Small intestine (tissue), 7 donors: ENCODE data around the gene LRRC14B. TPM values are rescaled to one million over a fixed set of nuclear protein-coding genes. Genes with fewer than 3 reads are reported as not detected.
"Not testable (repeated sequence)": the region's sequence is repeated elsewhere in the genome, so short reads cannot be mapped to it uniquely, and the experiment has no call there.

ENCODE experiments used
- DNase-seq, 2 donors: peaks; one replicate each; pipeline versions ENCODE4 v3.0.0 to v3.0.0-alpha.2; 2013
- FAIRE-seq: peaks from 2 replicates; lab custom pipeline; 2012; peaks lifted over from hg19 to GRCh38; lab: Jason Lieb, UNC
- H3K27ac ChIP-seq, 3 donors: one replicate each; pipeline ENCODE4 v1.5.1; 2013; ENCODE audit warnings: low read length in 2 of 3, mild to moderate bottlenecking in 2 of 3, control low read depth in 1 of 3, inconsistent platforms in 1 of 3, low read depth in 1 of 3, moderate library complexity in 1 of 3
- H3K27me3 ChIP-seq, 3 donors: one replicate each; pipeline ENCODE4 v1.6.1; 2013; ENCODE audit warnings: low read length in 3 of 3, inconsistent platforms in 1 of 3; ENCODE audit not compliant: control insufficient read depth in 3 of 3, insufficient read depth in 3 of 3
- H3K36me3 ChIP-seq, 3 donors: one replicate each; pipeline ENCODE4 v1.6.1; 2013; ENCODE audit warnings: low read length in 3 of 3, inconsistent platforms in 1 of 3, low read depth in 1 of 3, mild to moderate bottlenecking in 1 of 3, moderate library complexity in 1 of 3; ENCODE audit not compliant: control insufficient read depth in 3 of 3, insufficient read depth in 2 of 3
- H3K4me1 ChIP-seq, 3 donors: one replicate each; pipeline ENCODE4 v1.6.1; 2013; ENCODE audit warnings: low read length in 2 of 3, inconsistent platforms in 1 of 3, low read depth in 1 of 3, mild to moderate bottlenecking in 1 of 3, moderate library complexity in 1 of 3; ENCODE audit not compliant: control insufficient read depth in 3 of 3, insufficient read depth in 2 of 3
- H3K4me3 ChIP-seq, 3 donors: one replicate each; pipeline ENCODE4 v1.5.1; 2013; ENCODE audit warnings: low read length in 3 of 3, control low read depth in 1 of 3, inconsistent platforms in 1 of 3, low read depth in 1 of 3, mild to moderate bottlenecking in 1 of 3, moderate library complexity in 1 of 3
- H3K9me3 ChIP-seq, 2 donors: one replicate each; pipeline ENCODE4 v1.6.1; 2013; ENCODE audit warnings: low read depth in 1 of 2, low read length in 1 of 2; ENCODE audit not compliant: control insufficient read depth in 2 of 2, insufficient read depth in 1 of 2
- WGBS, 3 donors: extraction: QIAGEN DNeasy Blood & Tissue Kit; methylation state at CpG; one replicate each; pipeline ENCODE4 v1.1.7; 2013; 5-methylcytosine and 5-hydroxymethylcytosine counted together
- polyA plus RNA-seq, 4 donors: library from polyadenylated mRNA; stranded (reverse) in 3 of 4; unstranded in 1 of 4; fragments of 200-250 nt in 3 of 4; fragments of 120-200 nt in 1 of 4; gene quantifications; one replicate each; pipeline versions ENCODE4 v1.2.1 to v1.2.3, GENCODE V29; 2013
- donor health status: healthy with polysubstance abuse.
- donor health status: control.
- donor health status: control.
- donor health status: Bipolar disorder and iron deficiency.
- donor health status: healthy.

Gene LRRC14B
- polyA plus RNA-seq, 4 donors = 0.04 to 0.12 TPM; not detected in 2

DNA sequence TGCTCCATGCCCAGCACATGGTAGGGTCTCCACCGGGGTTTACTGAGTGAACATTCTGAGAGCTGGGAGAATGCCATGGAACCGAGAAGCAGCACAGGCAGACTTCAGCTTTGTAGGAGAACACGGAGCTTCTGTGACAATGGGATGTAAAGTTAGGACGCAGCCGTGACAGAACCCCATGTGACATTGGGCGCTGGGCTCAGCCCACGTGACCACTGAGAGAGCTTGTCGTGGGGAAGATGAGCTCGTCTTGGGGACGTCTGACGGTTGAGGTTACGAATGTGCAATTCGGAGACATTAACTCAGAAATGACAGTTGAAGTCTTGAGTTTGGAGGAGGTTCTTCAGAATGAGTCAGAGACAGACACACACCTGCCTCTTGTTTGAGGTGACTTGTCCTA is 40.4 kb downstream of the LRRC14B start:
- peaks cover 20 to 55% (median 23%) of the 10 kb centered on the region in 3 donors for H3K36me3 ChIP-seq
- WGBS, 3 donors = 80 to 88% (median 85%) methylated on average over 13 of the region's 13 CpGs

DNA sequence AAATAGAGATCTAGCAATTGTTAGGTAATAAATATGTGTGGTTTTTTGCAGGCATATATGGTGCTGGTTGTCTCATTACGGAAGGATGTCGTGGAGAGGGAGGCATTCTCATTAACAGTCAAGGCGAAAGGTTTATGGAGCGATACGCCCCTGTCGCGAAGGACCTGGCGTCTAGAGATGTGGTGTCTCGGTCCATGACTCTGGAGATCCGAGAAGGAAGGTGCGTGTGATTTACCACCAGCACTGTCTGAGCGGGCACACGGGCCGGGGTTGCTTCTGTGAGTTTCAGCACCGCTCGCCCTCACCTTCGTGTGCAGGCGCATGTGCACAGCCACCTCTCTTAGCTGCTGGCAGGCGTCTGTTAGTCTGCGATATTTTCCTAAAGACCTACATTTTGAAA is 42.1 kb downstream of the LRRC14B start:
- H3K27me3 ChIP-seq, H3K27ac ChIP-seq, FAIRE-seq, DNase-seq, H3K4me3 ChIP-seq, H3K9me3 ChIP-seq, H3K4me1 ChIP-seq: not testable (repeated sequence)
- H3K36me3 ChIP-seq = peaks cover 15 to 50% (median 19%) of the 10 kb centered on the region in 3 donors
- WGBS, 3 donors = 96 to 98% (median 96%) methylated on average over 20 of the region's 20 CpGs

More for the DNA sequence above, 40.4 kb downstream of the LRRC14B start:
- no peak overlapping the region for H3K27ac ChIP-seq
- H3K4me1 ChIP-seq = no peaks in the 10 kb centered on the region
- no peak overlapping the region for H3K4me3 ChIP-seq
- no peaks in the 10 kb centered on the region for H3K9me3 ChIP-seq
- DNase-seq = no peak
- H3K27me3 ChIP-seq = no peaks in the 10 kb centered on the region
- no peak for FAIRE-seq

DNA sequence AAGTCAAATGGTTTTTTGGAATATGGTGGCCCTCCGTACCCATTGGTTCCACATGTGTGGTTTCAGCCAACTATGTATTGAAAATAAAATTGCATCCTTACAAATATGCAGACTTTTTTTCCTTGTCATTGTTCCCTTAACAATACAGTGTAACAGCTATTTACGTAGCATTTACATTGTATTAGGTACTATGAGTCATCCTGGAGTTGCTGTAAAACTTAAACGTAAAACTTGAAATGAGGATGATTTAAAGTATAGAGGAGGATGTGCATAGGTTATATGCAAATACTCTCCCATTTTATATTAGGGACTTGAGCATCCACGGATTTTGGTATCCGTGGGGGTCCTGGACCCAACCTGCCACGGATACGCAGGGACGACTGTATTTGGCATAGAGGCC is 43.2 kb downstream of the LRRC14B start:
- peaks cover 10 to 56% (median 15%) of the 10 kb centered on the region in 3 donors for H3K36me3 ChIP-seq

DNA sequence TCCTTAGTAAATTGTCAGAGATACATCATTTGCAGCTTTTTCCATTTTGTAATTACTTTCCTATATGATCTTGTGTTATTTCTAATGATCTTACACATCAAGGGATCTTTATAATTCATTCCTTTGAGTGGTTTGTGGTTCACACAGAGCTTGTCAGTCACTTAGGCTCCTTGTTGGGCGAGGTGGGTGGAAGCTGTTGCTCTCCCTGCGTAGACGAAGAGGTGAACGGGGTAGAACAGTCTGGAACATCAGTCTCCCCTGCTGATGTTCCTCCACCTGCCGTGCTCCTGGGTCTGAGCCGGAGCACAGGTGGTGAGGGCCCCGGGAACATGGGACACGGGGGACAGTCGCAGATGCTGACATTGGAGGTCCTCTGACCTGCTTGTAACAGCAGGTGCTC is 44.2 kb downstream of the LRRC14B start:
- WGBS, 3 donors = 94 to 95% (median 94%) methylated on average over 6 to 7 of the region's 9 CpGs
- FAIRE-seq, H3K9me3 ChIP-seq, H3K4me1 ChIP-seq, H3K4me3 ChIP-seq, H3K27ac ChIP-seq, DNase-seq, H3K27me3 ChIP-seq: not testable (repeated sequence)
- peaks cover 10 to 62% (median 14%) of the 10 kb centered on the region in 3 donors for H3K36me3 ChIP-seq

More for the DNA sequence above, 43.2 kb downstream of the LRRC14B start:
- H3K27me3 ChIP-seq = no peaks in the 10 kb centered on the region
- H3K4me3 ChIP-seq = no peak overlapping the region
- no peaks in the 10 kb centered on the region for H3K4me1 ChIP-seq
- FAIRE-seq (no peak), DNase-seq (no peak)
- H3K27ac ChIP-seq = no peak overlapping the region
- 86 to 93% (median 90%) methylated on average over 8 of the region's 8 CpGs for WGBS, 3 donors
- no peaks in the 10 kb centered on the region for H3K9me3 ChIP-seq

DNA sequence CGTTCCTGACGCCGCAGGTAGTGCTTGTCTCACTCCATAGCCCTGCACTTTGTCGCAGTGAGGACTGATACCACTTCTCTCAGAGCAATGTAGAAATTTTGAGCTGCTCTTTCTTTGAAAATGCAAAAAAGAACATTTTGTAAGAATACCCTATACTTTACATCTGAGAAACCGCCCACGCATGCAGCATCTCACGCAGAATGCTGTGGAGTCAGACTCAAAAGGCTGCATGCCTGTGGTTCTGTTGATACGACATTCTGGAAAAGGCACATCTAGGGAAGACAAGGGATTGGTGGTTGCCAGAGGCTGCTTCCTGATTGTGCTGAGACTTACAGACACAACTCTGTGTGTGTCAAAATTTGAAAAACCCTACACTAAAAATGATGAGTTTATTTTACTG is 46.6 kb downstream of the LRRC14B start:
- FAIRE-seq, H3K4me3 ChIP-seq, H3K27me3 ChIP-seq, H3K4me1 ChIP-seq, DNase-seq, H3K27ac ChIP-seq: not testable (repeated sequence)
- H3K36me3 ChIP-seq = peaks cover 7 to 66% (median 14%) of the 10 kb centered on the region in 3 donors
- WGBS, 3 donors = 95 to 98% (median 98%) methylated on average over 7 to 8 of the region's 8 CpGs
- peaks cover 0 to 13% of the 10 kb centered on the region in 2 donors for H3K9me3 ChIP-seq

DNA sequence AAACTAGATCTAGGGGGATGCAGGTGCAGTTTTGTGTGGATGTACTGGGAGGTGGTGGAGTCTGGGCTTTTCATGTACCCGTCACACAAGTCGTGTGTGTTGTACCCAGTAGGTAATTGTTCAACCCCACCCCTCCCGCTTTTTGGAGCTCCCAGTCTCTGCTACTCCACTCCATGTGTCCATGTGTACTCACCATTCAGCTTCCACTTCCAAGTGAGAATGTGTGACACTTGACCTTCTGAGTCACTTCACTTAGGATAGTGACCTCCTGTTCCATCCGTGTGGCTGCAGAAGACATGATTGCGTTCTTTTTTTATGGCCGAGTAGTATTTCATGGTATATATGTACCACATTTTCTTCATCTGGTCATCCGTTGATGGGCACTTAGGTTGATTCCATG is 49.3 kb downstream of the LRRC14B start:
- not testable (repeated sequence) for DNase-seq, FAIRE-seq, H3K27me3 ChIP-seq, H3K4me1 ChIP-seq, H3K27ac ChIP-seq, H3K4me3 ChIP-seq
- Histone ChIP-seq H3K9me3 (peaks cover 0 to 13% of the 10 kb centered on the region in 2 donors), H3K36me3 (peaks cover 3 to 54% (median 15%) of the 10 kb centered on the region in 3 donors)
- WGBS, 3 donors = 97 to 99% (median 98%) methylated on average over 7 of the region's 7 CpGs

DNA sequence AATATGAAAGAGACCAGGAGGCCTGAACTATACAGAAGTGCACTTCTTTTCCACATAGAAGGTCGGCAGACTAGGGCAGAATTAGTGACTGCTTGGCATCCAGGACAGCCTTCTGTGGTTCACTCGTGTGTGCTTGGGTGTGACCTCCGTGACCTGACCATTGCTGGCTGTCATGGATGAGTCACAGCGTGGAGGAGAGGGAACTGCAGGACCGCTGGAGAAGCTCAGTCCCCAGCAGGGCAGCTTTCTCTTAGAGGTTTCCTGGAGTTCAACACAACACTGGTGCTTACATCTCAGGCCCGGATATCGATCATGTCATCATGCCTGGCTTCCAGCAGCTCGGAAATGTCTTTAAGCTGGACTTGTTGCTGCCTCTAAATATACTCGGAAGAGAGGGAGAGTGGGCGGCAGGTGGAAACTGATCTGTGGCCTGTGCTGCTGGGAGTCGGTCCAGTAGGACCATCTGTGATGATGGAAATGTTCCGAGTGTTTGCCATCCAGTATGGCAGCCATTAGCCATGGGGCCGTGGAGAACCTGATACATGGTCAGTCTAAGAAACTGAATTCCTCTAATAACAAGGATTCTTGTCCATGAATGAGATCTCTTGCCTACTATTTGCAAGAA is 49.9 kb downstream of the LRRC14B start:
- Histone ChIP-seq H3K36me3 (peaks cover 3 to 52% (median 15%) of the 10 kb centered on the region in 3 donors), H3K9me3 (peaks cover 0 to 17% of the 10 kb centered on the region in 2 donors)
- not testable (repeated sequence) for FAIRE-seq, H3K4me3 ChIP-seq, H3K4me1 ChIP-seq, H3K27me3 ChIP-seq, H3K27ac ChIP-seq, DNase-seq
- WGBS, 3 donors = 88 to 97% (median 90%) methylated on average over 11 to 13 of the region's 13 CpGs

DNA sequence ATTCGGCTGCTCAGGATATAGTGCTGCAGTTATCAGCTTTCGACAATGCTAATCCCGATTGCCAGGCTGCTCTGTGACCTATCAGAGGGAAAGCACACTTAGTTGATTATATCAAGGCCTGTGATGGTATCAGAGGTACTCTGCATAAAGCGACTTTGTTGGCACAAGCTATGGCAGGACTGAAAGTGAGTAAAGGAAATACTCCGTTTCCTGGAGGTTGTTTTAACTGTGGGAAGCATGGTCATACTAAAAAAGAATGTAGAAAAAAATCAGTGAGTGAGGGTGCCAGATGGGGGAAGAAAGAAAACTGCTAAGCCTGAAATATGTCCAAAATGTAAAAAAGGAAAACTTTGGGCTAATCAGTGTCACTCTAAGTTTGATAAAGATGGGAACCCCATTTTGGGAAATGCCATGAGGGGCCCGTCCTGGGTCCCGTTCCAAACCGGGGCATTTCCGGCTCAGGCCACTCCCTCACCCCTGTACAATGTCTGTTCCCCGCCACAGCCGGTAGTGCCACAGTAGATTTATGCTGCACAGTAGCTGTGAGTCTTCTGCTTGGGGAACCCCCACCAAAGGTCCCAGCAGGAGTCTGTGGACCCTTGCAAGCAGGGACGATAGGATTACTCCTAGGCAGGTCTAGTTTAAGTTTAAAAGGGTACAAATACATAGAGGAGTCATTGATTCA is 52.5 kb downstream of the LRRC14B start:
- WGBS, 3 donors = 76 to 87% (median 82%) methylated on average over 12 of the region's 12 CpGs
- not testable (repeated sequence) for H3K27ac ChIP-seq, H3K27me3 ChIP-seq, FAIRE-seq, H3K4me3 ChIP-seq, H3K4me1 ChIP-seq, DNase-seq
- Histone ChIP-seq H3K9me3 (peaks cover 0 to 21% of the 10 kb centered on the region in 2 donors), H3K36me3 (peaks cover 5 to 45% (median 19%) of the 10 kb centered on the region in 3 donors)
